Measurements from ENCODE around the gene PSMD3. TPM values are rescaled to one million over a fixed set of nuclear protein-coding genes. Genes with fewer than 3 reads are reported as not detected.
A peak's percentile ranks its signal among the peaks of the same experiment; 100 is the strongest.

Gene PSMD3
- polyA plus RNA-seq, 1 donor from 2014 or later, result 49.7 TPM

- Mint-ChIP-seq H3K4me1 (peaks cover 0 to 4% (median 0%) of the 10 kb centered on the region in 3 donors), H3K27ac (no peak overlapping the region), H3K4me3 (peak overlapping the region in 1 of 4 donors; percentile 43), H3K36me3 (peaks cover 2% of the 10 kb centered on the region), H3K9me3 (no peaks in the 10 kb centered on the region), H3K27me3 (no peaks in the 10 kb centered on the region)
Measured at GRCh38 chr17:40017422-40018080, 36.9 kb downstream of the PSMD3 start.

DNA sequence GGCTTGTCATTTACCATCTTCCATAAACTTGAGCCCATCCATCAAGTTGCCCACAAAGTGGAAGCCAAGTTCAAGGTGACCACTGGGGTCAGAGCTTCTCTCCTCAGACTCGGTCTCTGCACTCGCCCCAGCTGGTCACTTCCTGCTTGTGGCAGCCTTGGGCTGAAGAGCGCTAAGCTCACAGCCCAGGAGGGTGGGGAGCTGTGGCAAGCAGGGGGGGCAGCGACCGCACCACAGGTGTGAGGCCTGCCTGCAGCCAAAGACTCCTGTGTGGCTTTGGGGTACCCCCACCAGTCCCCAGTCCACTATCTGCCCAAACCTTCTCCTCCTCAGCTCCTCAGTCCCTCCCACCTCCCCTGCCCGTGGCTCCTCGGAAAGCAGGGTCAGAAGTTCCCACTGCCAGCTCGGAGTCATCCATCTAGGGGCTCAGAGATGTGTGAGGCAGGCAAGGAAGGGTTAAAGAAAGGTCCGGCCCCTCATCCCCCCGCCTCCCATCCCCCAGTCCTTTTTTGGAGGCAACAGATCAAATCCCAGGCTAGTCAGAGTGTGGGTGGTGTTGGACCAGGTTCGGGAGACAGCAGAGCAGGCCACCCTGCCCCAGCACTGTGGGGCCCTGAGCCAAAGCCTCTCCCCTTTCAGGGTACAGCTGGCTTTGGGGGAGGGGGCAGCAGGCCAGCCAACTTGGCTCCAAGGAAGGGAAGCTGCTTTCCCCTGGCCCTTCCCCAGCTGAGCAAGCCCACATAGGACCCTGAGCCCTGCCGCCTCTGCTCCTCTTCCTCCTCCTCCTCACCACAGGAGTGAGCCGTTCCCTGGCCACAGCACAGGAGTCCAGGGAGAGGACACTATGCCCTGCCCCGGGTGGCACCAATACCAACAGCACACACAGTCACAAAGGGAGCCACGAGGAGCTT, 37.9 kb downstream of the PSMD3 start:
- Mint-ChIP-seq H3K27me3 (no peaks in the 10 kb centered on the region), H3K27ac (peak overlapping the region in 1 of 3 donors; percentile 18), H3K9me3 (no peaks in the 10 kb centered on the region), H3K4me1 (peaks cover 0 to 4% (median 0%) of the 10 kb centered on the region in 3 donors), H3K4me3 (no peak overlapping the region), H3K36me3 (peaks cover 2% of the 10 kb centered on the region)

- peak overlapping the region in 1 of 3 donors; percentile 18 for H3K27ac Mint-ChIP-seq
- H3K4me1 Mint-ChIP-seq, result no peaks in the 10 kb centered on the region
- H3K27me3 Mint-ChIP-seq, result no peaks in the 10 kb centered on the region
- H3K9me3 Mint-ChIP-seq, result no peaks in the 10 kb centered on the region
- no peak overlapping the region for H3K4me3 Mint-ChIP-seq
- H3K36me3 Mint-ChIP-seq, result peaks cover 2% of the 10 kb centered on the region
Measured at GRCh38 chr17:40019140-40019991, 38.8 kb downstream of the PSMD3 start.

DNA sequence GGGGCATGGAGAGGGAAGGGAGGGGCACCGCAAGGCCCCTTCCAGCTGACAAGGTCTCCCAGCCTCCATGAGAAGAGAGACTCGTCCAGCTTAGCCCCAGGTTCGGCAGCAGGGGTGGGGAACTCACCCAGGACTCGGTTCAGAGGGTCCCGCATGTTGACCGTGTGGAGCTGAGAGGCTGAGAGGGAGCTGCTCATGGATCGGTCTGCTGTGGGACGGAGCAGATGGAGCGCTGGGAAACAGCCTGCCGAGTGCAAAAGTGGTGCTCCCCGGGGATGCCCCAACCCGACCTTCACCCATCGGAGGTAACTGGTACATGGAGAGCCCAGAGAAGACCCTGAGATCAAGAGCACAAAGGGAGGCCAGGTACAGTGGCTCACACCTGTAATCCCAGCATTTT, 39.5 kb downstream of the PSMD3 start:
- Mint-ChIP-seq H3K27me3 (no peaks in the 10 kb centered on the region), H3K9me3 (no peaks in the 10 kb centered on the region), H3K27ac (peak overlapping the region in 1 of 3 donors; percentile 67), H3K4me1 (no peaks in the 10 kb centered on the region), H3K4me3 (no peak overlapping the region), H3K36me3 (peaks cover 3% of the 10 kb centered on the region)

GRCh38 chr17:40021451-40021971, 40.9 kb downstream of the PSMD3 start:
- no peak overlapping the region for H3K27ac Mint-ChIP-seq
- no peaks in the 10 kb centered on the region for H3K9me3 Mint-ChIP-seq
- H3K4me1 Mint-ChIP-seq, result no peaks in the 10 kb centered on the region
- H3K36me3 Mint-ChIP-seq, result peaks cover 3% of the 10 kb centered on the region
- no peak overlapping the region for H3K4me3 Mint-ChIP-seq
- no peaks in the 10 kb centered on the region for H3K27me3 Mint-ChIP-seq

DNA sequence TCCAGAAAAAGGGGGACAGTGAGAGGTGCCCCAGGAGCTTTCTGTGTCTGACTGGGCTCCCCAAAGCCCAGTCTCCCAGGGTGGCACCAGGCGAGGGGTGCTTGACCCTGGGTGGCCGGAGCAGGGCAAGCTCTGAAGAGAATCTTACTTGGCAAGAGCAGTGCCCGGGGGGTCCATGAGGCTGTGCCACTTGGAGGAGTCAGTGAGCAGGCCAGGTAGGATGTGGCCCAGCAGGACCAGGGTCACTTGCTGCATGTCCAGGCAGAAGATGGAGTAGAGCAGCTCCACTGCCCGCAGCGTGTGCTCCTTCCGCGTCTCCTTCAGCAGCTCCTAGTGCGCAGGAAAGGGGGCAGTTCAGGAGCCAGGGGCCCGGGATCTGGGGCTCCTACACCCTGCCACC, 41.9 kb downstream of the PSMD3 start:
- Mint-ChIP-seq H3K9me3 (no peaks in the 10 kb centered on the region), H3K36me3 (peaks cover 3% of the 10 kb centered on the region), H3K27ac (no peak overlapping the region), H3K4me3 (no peak overlapping the region), H3K4me1 (peaks cover 3 to 4% (median 3%) of the 10 kb centered on the region in 3 donors), H3K27me3 (no peaks in the 10 kb centered on the region)

GRCh38 chr17:40022961-40023541, 42.4 kb downstream of the PSMD3 start:
- Mint-ChIP-seq H3K4me3 (no peak overlapping the region), H3K27me3 (no peaks in the 10 kb centered on the region), H3K9me3 (no peaks in the 10 kb centered on the region), H3K4me1 (peaks cover 3 to 4% (median 3%) of the 10 kb centered on the region in 3 donors), H3K27ac (no peak overlapping the region), H3K36me3 (peaks cover 3% of the 10 kb centered on the region)

DNA sequence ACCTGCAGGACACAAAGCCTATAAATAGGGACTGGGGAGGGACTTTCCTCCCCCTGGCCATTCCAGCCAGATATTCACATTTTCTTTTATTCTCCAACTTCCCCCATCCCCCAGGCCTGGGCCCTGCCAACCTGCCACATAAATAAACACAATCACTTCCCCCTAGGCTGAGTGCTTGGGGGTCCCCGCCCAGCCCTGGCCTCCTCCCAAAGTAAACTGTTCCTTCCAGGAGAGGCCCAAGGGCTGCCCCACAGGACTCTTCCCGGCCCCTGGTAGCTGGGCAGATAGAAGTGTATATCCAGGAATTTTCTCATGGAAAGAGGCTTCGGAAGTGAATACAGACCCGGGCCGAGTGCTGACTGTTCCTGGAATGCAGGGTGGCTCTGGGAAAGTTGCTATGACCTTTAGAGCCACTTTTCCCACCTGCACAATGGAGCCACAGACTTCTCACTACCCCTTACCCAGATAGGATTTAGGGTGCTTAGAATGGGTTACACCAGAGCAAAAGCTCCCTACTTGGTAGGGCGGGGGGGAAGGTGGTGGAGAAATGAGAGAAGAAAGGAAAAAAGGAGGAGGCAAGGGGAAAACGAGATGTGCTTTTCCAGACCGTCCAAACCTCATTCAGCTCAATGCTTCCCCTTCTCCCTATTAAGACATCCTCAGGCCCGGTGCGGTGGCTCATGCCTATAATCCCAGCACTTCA, 43.1 kb downstream of the PSMD3 start:
- H3K27me3 Mint-ChIP-seq, result no peaks in the 10 kb centered on the region
- no peaks in the 10 kb centered on the region for H3K9me3 Mint-ChIP-seq
- H3K36me3 Mint-ChIP-seq, result peaks cover 3% of the 10 kb centered on the region
- H3K4me3 Mint-ChIP-seq, result no peak overlapping the region
- no peak overlapping the region for H3K27ac Mint-ChIP-seq
- H3K4me1 Mint-ChIP-seq, result peaks cover 3 to 4% (median 3%) of the 10 kb centered on the region in 3 donors

DNA sequence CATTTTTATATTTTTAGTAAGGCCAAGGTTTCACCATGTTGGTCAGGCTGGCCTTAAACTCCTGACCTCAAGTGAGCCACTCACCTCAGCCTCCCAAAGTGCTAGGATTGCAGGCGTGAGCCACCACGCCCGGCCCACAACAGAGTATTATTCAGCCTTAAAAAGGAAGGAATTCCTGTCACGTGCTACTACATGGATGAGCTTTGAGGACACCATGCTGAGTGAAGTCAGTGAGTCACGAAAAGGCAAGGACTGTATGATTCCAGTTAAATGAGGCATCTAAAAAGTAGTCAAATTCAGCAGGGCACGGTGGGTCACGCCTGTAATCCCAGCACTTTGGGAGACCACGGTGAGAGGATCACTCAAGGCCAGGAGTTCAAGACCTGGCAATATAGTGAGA, 44.3 kb downstream of the PSMD3 start:
- no peaks in the 10 kb centered on the region for H3K9me3 Mint-ChIP-seq
- no peak overlapping the region for H3K4me3 Mint-ChIP-seq
- H3K27me3 Mint-ChIP-seq, result no peaks in the 10 kb centered on the region
- H3K4me1 Mint-ChIP-seq, result peaks cover 3 to 4% (median 3%) of the 10 kb centered on the region in 3 donors
- H3K27ac Mint-ChIP-seq, result no peak overlapping the region
- H3K36me3 Mint-ChIP-seq, result peaks cover 3% of the 10 kb centered on the region

DNA sequence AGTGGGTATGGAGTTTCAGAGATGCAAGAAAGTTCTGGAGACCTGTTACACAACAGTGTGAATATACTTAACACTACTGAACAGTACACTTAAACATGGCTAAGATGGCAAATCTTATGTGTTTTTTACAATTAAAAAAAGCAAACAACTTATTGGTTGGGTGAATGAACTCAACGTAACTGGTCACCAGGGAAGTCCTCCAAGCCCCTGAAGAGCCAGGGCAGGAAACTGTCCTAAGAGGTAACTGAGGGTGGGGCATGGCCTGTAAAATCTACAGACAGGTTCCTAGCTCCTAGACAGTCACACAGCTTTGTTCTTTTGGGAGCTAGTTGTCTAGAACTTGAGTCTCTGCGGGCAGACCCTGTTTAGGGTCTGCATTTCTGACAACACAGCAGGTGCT, 45.0 kb downstream of the PSMD3 start:
- Mint-ChIP-seq H3K36me3 (peaks cover 3% of the 10 kb centered on the region), H3K4me3 (no peak overlapping the region), H3K4me1 (peaks cover 3 to 4% (median 3%) of the 10 kb centered on the region in 3 donors), H3K27me3 (no peaks in the 10 kb centered on the region), H3K27ac (peak overlapping the region in 2 of 3 donors; percentile 26 to 65), H3K9me3 (no peaks in the 10 kb centered on the region)

- peaks cover 3 to 4% (median 3%) of the 10 kb centered on the region in 3 donors for H3K4me1 Mint-ChIP-seq
- H3K27me3 Mint-ChIP-seq, result no peaks in the 10 kb centered on the region
- no peak overlapping the region for H3K4me3 Mint-ChIP-seq
- H3K36me3 Mint-ChIP-seq, result peaks cover 1% of the 10 kb centered on the region
- H3K27ac Mint-ChIP-seq, result peak overlapping the region in 2 of 3 donors; percentile 26 to 65
- H3K9me3 Mint-ChIP-seq, result no peaks in the 10 kb centered on the region
Measured at GRCh38 chr17:40025991-40026815, 45.6 kb downstream of the PSMD3 start.

- H3K4me1 Mint-ChIP-seq, result peaks cover 3 to 4% (median 3%) of the 10 kb centered on the region in 3 donors
- H3K36me3 Mint-ChIP-seq, result peaks cover 1% of the 10 kb centered on the region
- H3K27me3 Mint-ChIP-seq, result no peaks in the 10 kb centered on the region
- no peak overlapping the region for H3K4me3 Mint-ChIP-seq
- H3K9me3 Mint-ChIP-seq, result no peaks in the 10 kb centered on the region
- H3K27ac Mint-ChIP-seq, result peak overlapping the region in 1 of 3 donors; percentile 48
Measured at GRCh38 chr17:40026816-40027613, 46.4 kb downstream of the PSMD3 start.
